ENCODE data around the gene PCNX2.

DNA sequence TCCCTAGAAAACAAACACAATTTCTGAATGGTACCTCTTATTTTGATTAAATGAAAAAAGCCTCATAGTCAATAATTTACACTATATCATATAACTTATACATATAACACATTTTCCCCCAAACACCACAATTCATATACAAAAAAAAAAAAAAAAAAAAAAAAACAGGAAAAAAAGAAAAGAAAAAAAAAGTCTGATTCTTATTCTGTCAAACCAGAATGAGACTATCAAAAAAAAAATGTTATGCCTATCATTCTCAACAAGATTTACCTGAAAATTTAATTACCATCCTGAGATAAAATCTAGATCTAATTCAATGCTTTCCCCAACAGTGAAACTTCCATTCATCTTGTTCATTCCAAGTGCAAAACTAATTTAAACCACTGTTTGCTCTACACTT is 86.8 kb downstream of the PCNX2 start:
- TF ChIP-seq, protein P1, sequence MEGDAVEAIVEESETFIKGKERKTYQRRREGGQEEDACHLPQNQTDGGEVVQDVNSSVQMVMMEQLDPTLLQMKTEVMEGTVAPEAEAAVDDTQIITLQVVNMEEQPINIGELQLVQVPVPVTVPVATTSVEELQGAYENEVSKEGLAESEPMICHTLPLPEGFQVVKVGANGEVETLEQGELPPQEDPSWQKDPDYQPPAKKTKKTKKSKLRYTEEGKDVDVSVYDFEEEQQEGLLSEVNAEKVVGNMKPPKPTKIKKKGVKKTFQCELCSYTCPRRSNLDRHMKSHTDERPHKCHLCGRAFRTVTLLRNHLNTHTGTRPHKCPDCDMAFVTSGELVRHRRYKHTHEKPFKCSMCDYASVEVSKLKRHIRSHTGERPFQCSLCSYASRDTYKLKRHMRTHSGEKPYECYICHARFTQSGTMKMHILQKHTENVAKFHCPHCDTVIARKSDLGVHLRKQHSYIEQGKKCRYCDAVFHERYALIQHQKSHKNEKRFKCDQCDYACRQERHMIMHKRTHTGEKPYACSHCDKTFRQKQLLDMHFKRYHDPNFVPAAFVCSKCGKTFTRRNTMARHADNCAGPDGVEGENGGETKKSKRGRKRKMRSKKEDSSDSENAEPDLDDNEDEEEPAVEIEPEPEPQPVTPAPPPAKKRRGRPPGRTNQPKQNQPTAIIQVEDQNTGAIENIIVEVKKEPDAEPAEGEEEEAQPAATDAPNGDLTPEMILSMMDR (IDR thresholded peaks at IDR 0.05; ENCODE audit: low read length) = no peak
- TF ChIP-seq EZH2 (optimal IDR thresholded peaks at IDR 0.05; ENCODE audit: low read depth, low read length) = no peak
- TF ChIP-seq EZH2phosphoT487 (IDR thresholded peaks at IDR 0.05; ENCODE audit: low read length) = no peak
